HG02885 (cell line): ENCODE measurements around the gene ZBTB4.

Experiments
- ATAC-seq: cut with Tn5 transposase; IDR thresholded peaks from one replicate; pipeline ENCODE4 v1.9.1; 2021; ENCODE audit warnings: mild to moderate bottlenecking; ENCODE audit not compliant: unreplicated experiment, poor library complexity

ZBTB4 gene

GRCh38 chr17:7444682-7445618, 34.5 kb downstream of the ZBTB4 start, which contains the start of gene CHRNB1:
Gene CHRNB1, plus strand, starts transcription at chr17:7445061. Its CDS starts 67 bp downstream, at chr17:7445128.
- no peak for ATAC-seq

GRCh38 chr17:7443499-7444485, 35.6 kb downstream of the ZBTB4 start:
- no peak for ATAC-seq

- no peak for ATAC-seq
Measured at GRCh38 chr17:7442142-7442541, 37.3 kb downstream of the ZBTB4 start.

GRCh38 chr17:7441266-7441665, 38.2 kb downstream of the ZBTB4 start:
- ATAC-seq: no peak

- no peak for ATAC-seq
Measured at GRCh38 chr17:7440834-7441195, 38.6 kb downstream of the ZBTB4 start.

GRCh38 chr17:7440113-7440833, 39.2 kb downstream of the ZBTB4 start:
- ATAC-seq: no peak

- ATAC-seq: no peak
Measured at GRCh38 chr17:7439462-7440112, 39.8 kb downstream of the ZBTB4 start, which contains the start of gene FGF11. Gene FGF11, plus strand, starts transcription at chr17:7439512. Its CDS starts 109 bp downstream, at chr17:7439621.

- ATAC-seq: no peak
Measured at GRCh38 chr17:7438656-7439460, 40.6 kb downstream of the ZBTB4 start.

- ATAC-seq: no peak
Measured at GRCh38 chr17:7437950-7438614, 41.3 kb downstream of the ZBTB4 start.

- ATAC-seq: no peak
Measured at GRCh38 chr17:7437369-7437863, 42.0 kb downstream of the ZBTB4 start.

GRCh38 chr17:7436556-7437368, 42.7 kb downstream of the ZBTB4 start:
- peak; percentile 43 for ATAC-seq

GRCh38 chr17:7435676-7436555, 43.5 kb downstream of the ZBTB4 start:
- ATAC-seq: peak; percentile 15

GRCh38 chr17:7432296-7432695, 47.1 kb downstream of the ZBTB4 start:
- no peak for ATAC-seq

- no peak for ATAC-seq
Measured at GRCh38 chr17:7431231-7431630, 48.2 kb downstream of the ZBTB4 start.

GRCh38 chr17:7429722-7430121, 49.7 kb downstream of the ZBTB4 start:
- ATAC-seq: no peak

- ATAC-seq: no peak
Measured at GRCh38 chr17:7428557-7428956, 50.9 kb downstream of the ZBTB4 start, which contains the start of gene SPEM3. Gene SPEM3, plus strand, starts transcription at chr17:7428857. Its CDS starts 46 bp downstream, at chr17:7428903.
